ENCODE data around the gene RELA. TPM values are rescaled to one million over a fixed set of nuclear protein-coding genes. Genes with fewer than 3 reads are reported as not detected.
"Not testable (repeated sequence)": the region's sequence is repeated elsewhere in the genome, so short reads cannot be mapped to it uniquely, and the experiment has no call there.

Gene RELA
- total RNA-seq: 106 and 112 TPM in 2 replicates

- intact Hi-C loops (cut with micrococcal nuclease): loop anchor here (1.0 to 5.0 kb wide), 6 partner anchors 10 to 254 kb away; partner anchors contain the start of genes C11orf68, DRAP1, PCNX3 and SIPA1
Measured at GRCh38 chr11:65662799-65663638, at the start of gene RELA. Gene RELA (minus strand): TSS chr11:65662916. CDS start chr11:65662832, 84 bp downstream.

- intact Hi-C loops (cut with micrococcal nuclease): loop anchor here (1.0 to 2.0 kb wide), 15 partner anchors 8 to 341 kb away; partner anchors contain the start of genes AP5B1, BANF1, EIF1AD and FIBP
Measured at GRCh38 chr11:65711785-65712632, 49.3 kb upstream of the RELA start, which contains the start of gene KAT5. Gene KAT5 (plus strand): TSS chr11:65712252. CDS start chr11:65712268, 16 bp downstream.

GRCh38 chr11:65710421-65710820, 47.7 kb upstream of the RELA start:
- intact Hi-C loops (cut with micrococcal nuclease): no loop called here

GRCh38 chr11:65709661-65710060, 46.9 kb upstream of the RELA start:
- intact Hi-C loops (cut with micrococcal nuclease): no loop called here

- intact Hi-C loops (cut with micrococcal nuclease): no loop called here
Measured at GRCh38 chr11:65708451-65708850, 45.7 kb upstream of the RELA start.

GRCh38 chr11:65707002-65707401, 44.3 kb upstream of the RELA start:
- intact Hi-C loops (cut with micrococcal nuclease): not testable (repeated sequence)

- intact Hi-C loops (cut with micrococcal nuclease): loop anchor here (1.0 kb wide), 4 partner anchors 63 to 283 kb away; no protein-coding TSS in a partner anchor
Measured at GRCh38 chr11:65706303-65706763, 43.6 kb upstream of the RELA start.

GRCh38 chr11:65703846-65704245, 41.1 kb upstream of the RELA start:
- intact Hi-C loops (cut with micrococcal nuclease): no loop called here

- intact Hi-C loops (cut with micrococcal nuclease): no loop called here
Measured at GRCh38 chr11:65701686-65702085, 39.0 kb upstream of the RELA start.

- intact Hi-C loops (cut with micrococcal nuclease): no loop called here
Measured at GRCh38 chr11:65700399-65700798, 37.7 kb upstream of the RELA start.

- intact Hi-C loops (cut with micrococcal nuclease): no loop called here
Measured at GRCh38 chr11:65699306-65699705, 36.6 kb upstream of the RELA start.

GRCh38 chr11:65698205-65698604, 35.5 kb upstream of the RELA start:
- intact Hi-C loops (cut with micrococcal nuclease): no loop called here

GRCh38 chr11:65696802-65697552, 34.3 kb upstream of the RELA start:
- intact Hi-C loops (cut with micrococcal nuclease): no loop called here

GRCh38 chr11:65695459-65696241, 32.9 kb upstream of the RELA start:
- intact Hi-C loops (cut with micrococcal nuclease): no loop called here

- intact Hi-C loops (cut with micrococcal nuclease): no loop called here
Measured at GRCh38 chr11:65692367-65692766, 29.7 kb upstream of the RELA start.

- intact Hi-C loops (cut with micrococcal nuclease): not testable (repeated sequence)
Measured at GRCh38 chr11:65691847-65692246, 29.1 kb upstream of the RELA start.

- intact Hi-C loops (cut with micrococcal nuclease): no loop called here
Measured at GRCh38 chr11:65685981-65686380, 23.3 kb upstream of the RELA start.

GRCh38 chr11:65683480-65683879, 20.8 kb upstream of the RELA start:
- intact Hi-C loops (cut with micrococcal nuclease): not testable (repeated sequence)

- intact Hi-C loops (cut with micrococcal nuclease): no loop called here
Measured at GRCh38 chr11:65680192-65680743, 17.6 kb upstream of the RELA start.

- intact Hi-C loops (cut with micrococcal nuclease): no loop called here
Measured at GRCh38 chr11:65672982-65673381, 10.3 kb upstream of the RELA start.
